Vagina (tissue), 2 donors: Measurements from ENCODE around the gene CRTC3.

Experiments used
- CTCF ChIP-seq, 3 experiments: fragments of 450-650 bp in 2 of 3; fragments of 200-600 bp in 1 of 3; sonication (generic) in 1 of 3; IDR thresholded peaks; one replicate each; pipeline ENCODE4 v1.5.1; 2017 to 2019; ENCODE audit warnings: antibody characterized with exemption in 3 of 3, mild to moderate bottlenecking in 2 of 3, moderate library complexity in 2 of 3
- POLR2A ChIP-seq, 2 donors: fragments of 450-650 bp; IDR thresholded peaks; one replicate each; pipeline ENCODE4 v1.6.1; 2017; ENCODE audit warnings: antibody characterized with exemption in 2 of 2, mild to moderate bottlenecking in 2 of 2, moderate library complexity in 2 of 2
- POLR2AphosphoS5 ChIP-seq, 2 donors: sonication (generic); formaldehyde crosslinking; IDR thresholded peaks; one replicate each; pipeline ENCODE4 v1.9.0; 2017; ENCODE audit warnings: antibody characterized with exemption in 2 of 2, mild to moderate bottlenecking in 2 of 2, low read depth in 1 of 2; ENCODE audit not compliant: insufficient read depth in 1 of 2

GRCh38 chr15:90483012-90483307 is 46.8 kb upstream of the CRTC3 start:
- TF ChIP-seq POLR2A (IDR thresholded peaks at IDR 0.05) = no peak
- no peak for TF ChIP-seq CTCF (IDR thresholded peaks at IDR 0.05)
- no peak for TF ChIP-seq POLR2AphosphoS5 (IDR thresholded peaks at IDR 0.05; ENCODE audit: insufficient read depth in 1 of 2, low read depth in 1 of 2)
